AG04449 (cell line): ENCODE data around the gene ZNF774.
"Not testable (repeated sequence)": the region's sequence is repeated elsewhere in the genome, so short reads cannot be mapped to it uniquely, and the experiment has no call there.

ENCODE experiments used
- CTCF ChIA-PET: fragments of 350-600 bp; formaldehyde crosslinking; extraction: SDS; loops from one replicate; lab custom pipeline; 2021; ENCODE audit warnings: antibody characterized with exemption; lab: Yijun Ruan, JAX
- POLR2A ChIA-PET: fragments of 400-600, 350-600 bp; formaldehyde crosslinking; extraction: SDS; loops from one replicate; lab custom pipeline; 2020; ENCODE audit warnings: antibody characterized with exemption, inconsistent platforms; lab: Yijun Ruan, JAX
- DNase-seq: peaks from one replicate; pipeline ENCODE4 v3.0.0-alpha.2; 2010; ENCODE audit warnings: low read depth, low spot score
- H3K4me3 ChIP-seq: 2 replicates; pipeline ENCODE4 v1.5.1; 2011; ENCODE audit warnings: low read depth, mild to moderate bottlenecking, control low read depth, low read length
- CTCF ChIP-seq: IDR thresholded peaks from one replicate; pipeline ENCODE4 v1.5.1; 2011; ENCODE audit warnings: mild to moderate bottlenecking, moderate library complexity, low read length, control low read depth, inconsistent platforms; ENCODE audit not compliant: insufficient read depth; ENCODE audit errors: missing control alignments

ZNF774 gene

GRCh38 chr15:90352107-90352893 is at the start of gene ZNF774:
Gene ZNF774, plus strand, starts transcription at chr15:90352284. Its CDS starts 2,377 bp downstream, at chr15:90354661.
- ChIA-PET CTCF (interaction anchor here (0.6 to 1.4 kb wide), 6 partner anchors 10 to 131 kb away, joined by 3 to 5 read pairs (median 4); partner anchors contain the start of gene IQGAP1), POLR2A (no interaction called here)
- H3K4me3 ChIP-seq: peak within 1 kb of the TSS; percentile 95
- peak; percentile 77 for DNase-seq
- no peak for TF ChIP-seq CTCF

GRCh38 chr15:90305355-90305754 is 46.7 kb upstream of the ZNF774 start:
- CTCF ChIA-PET: interaction anchor here (3.8 to 7.9 kb wide), 3 partner anchors 10 to 13 kb away, joined by 25 to 86 read pairs (median 26); no protein-coding TSS in a partner anchor
- H3K4me3 ChIP-seq, DNase-seq, POLR2A ChIA-PET: not testable (repeated sequence)

GRCh38 chr15:90305932-90306331 is 46.2 kb upstream of the ZNF774 start:
- DNase-seq: no peak
- CTCF ChIA-PET: interaction anchor here (3.8 to 7.9 kb wide), 3 partner anchors 10 to 13 kb away, joined by 25 to 86 read pairs (median 26); no protein-coding TSS in a partner anchor
- H3K4me3 ChIP-seq: no peak overlapping the region
- POLR2A ChIA-PET: no interaction called here
- no peak for TF ChIP-seq CTCF

- no peak for DNase-seq
- no peak for TF ChIP-seq CTCF
- H3K4me3 ChIP-seq: no peak overlapping the region
- ChIA-PET POLR2A (no interaction called here), CTCF (interaction anchor here (3.8 to 7.9 kb wide), 3 partner anchors 11 to 13 kb away, joined by 25 to 86 read pairs (median 26); no protein-coding TSS in a partner anchor)
These were observed 45.5 kb upstream of the ZNF774 start for GRCh38 chr15:90306560-90306959.

GRCh38 chr15:90307661-90308060 is 44.4 kb upstream of the ZNF774 start:
- no peak for DNase-seq
- TF ChIP-seq CTCF: no peak
- ChIA-PET POLR2A (no interaction called here), CTCF (interaction anchor here (0.8 to 7.9 kb wide), 5 partner anchors 10 to 175 kb away, joined by 3 to 86 read pairs (median 5); no protein-coding TSS in a partner anchor)
- no peak overlapping the region for H3K4me3 ChIP-seq

- ChIA-PET POLR2A (no interaction called here), CTCF (interaction anchor here (0.7 to 4.0 kb wide), 5 partner anchors 7 to 173 kb away, joined by 3 to 33 read pairs (median 8); no protein-coding TSS in a partner anchor)
- no peak overlapping the region for H3K4me3 ChIP-seq
- no peak for DNase-seq
- TF ChIP-seq CTCF: no peak
These were observed 43.1 kb upstream of the ZNF774 start for GRCh38 chr15:90309020-90309419.
